ENCODE results near the gene NALCN.

Gene NALCN

DNA sequence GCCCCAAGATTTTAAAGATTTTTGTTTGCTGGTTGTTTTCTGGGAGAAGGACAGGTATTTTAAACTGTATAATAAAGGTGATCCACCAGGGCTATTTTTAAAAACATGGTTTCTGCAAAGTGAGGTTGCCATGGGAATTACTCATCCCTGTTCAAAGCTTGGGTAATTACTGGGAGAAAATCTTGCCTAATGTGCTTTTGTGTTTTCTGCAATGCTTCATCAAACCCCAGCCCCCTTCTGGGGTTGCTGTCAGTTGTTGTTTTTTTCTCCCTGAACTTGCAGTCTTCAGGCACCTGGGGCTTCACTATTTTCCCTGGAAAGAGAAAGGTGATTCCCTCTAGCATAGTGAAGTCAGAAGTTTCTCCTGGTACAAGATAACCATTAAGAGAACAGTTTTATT, 277.2 kb downstream of the NALCN start:
- Histone ChIP-seq H3K36me3 (ENCODE audit: insufficient read depth, low read length) (no peaks in the 10 kb centered on the region), H2AFZ (ENCODE audit: low read depth, low read length) (no peak overlapping the region), H3K4me2 (ENCODE audit: insufficient read depth, low read length) (no peak overlapping the region), H3K4me3 (ENCODE audit: low read depth in 1 of 2, low read length in 2 of 2) (no peak overlapping the region), H3K9ac (ENCODE audit: low read depth, low read length) (no peak overlapping the region), H3K4me1 (ENCODE audit: insufficient read depth, low read length) (no peaks in the 10 kb centered on the region), H3K79me2 (ENCODE audit: insufficient read depth, low read length) (no peaks in the 10 kb centered on the region), H3K27me3 (ENCODE audit: insufficient read depth, low read length, poor library complexity) (peaks cover 3% of the 10 kb centered on the region), H3K9me3 (ENCODE audit: insufficient read depth, low read length, severe bottlenecking) (no peaks in the 10 kb centered on the region), H3K27ac (ENCODE audit: low read length) (no peak overlapping the region), H4K20me1 (ENCODE audit: insufficient read depth, low read length) (no peaks in the 10 kb centered on the region)
- no peak for TF ChIP-seq EZH2 (IDR thresholded peaks at IDR 0.05; ENCODE audit: borderline replicate concordance, low read depth, low read length, severe bottlenecking)
- TF ChIP-seq, protein P1, sequence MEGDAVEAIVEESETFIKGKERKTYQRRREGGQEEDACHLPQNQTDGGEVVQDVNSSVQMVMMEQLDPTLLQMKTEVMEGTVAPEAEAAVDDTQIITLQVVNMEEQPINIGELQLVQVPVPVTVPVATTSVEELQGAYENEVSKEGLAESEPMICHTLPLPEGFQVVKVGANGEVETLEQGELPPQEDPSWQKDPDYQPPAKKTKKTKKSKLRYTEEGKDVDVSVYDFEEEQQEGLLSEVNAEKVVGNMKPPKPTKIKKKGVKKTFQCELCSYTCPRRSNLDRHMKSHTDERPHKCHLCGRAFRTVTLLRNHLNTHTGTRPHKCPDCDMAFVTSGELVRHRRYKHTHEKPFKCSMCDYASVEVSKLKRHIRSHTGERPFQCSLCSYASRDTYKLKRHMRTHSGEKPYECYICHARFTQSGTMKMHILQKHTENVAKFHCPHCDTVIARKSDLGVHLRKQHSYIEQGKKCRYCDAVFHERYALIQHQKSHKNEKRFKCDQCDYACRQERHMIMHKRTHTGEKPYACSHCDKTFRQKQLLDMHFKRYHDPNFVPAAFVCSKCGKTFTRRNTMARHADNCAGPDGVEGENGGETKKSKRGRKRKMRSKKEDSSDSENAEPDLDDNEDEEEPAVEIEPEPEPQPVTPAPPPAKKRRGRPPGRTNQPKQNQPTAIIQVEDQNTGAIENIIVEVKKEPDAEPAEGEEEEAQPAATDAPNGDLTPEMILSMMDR (IDR thresholded peaks at IDR 0.05; ENCODE audit: borderline replicate concordance, extremely low read depth, low read length, poor library complexity, severe bottlenecking) = no peak
- ATAC-seq (ENCODE audit: insufficient read depth, low read depth) (no peak), DNase-seq (no peak)

DNA sequence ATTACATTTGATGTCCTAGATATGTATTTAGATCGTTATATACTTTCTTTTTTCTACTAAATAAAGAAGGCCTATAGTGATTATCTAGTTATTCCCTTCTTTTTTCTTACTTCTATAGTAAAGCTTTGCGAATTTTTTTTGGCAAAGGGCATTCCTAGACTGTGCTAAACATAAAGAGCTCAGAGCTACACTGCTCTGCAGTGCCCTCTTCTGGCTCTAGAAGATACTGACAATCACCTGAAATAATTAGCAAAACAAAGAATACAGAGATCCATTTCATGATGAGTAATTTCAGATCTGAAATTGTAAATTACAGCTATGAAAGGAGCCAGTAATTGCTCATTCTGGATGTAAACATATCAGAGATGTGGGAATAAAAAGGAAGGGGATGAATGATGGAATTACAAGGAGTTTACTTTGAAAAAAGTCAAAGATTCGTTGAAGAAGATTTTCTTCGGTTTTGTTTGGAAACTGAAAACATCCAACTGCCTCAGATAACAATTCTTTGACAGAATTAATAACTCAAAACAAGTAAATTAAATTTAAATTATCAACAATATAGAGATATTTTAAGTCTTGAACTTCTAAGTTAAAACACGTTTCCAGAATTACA, 288.5 kb downstream of the NALCN start:
- Histone ChIP-seq H3K9me3 (ENCODE audit: insufficient read depth, low read length, severe bottlenecking) (no peaks in the 10 kb centered on the region), H3K4me1 (ENCODE audit: insufficient read depth, low read length) (no peaks in the 10 kb centered on the region), H3K27ac (ENCODE audit: low read length) (no peak overlapping the region), H3K9ac (ENCODE audit: low read depth, low read length) (no peak overlapping the region), H3K79me2 (ENCODE audit: insufficient read depth, low read length) (no peaks in the 10 kb centered on the region), H3K27me3 (ENCODE audit: insufficient read depth, low read length, poor library complexity) (peaks cover 2% of the 10 kb centered on the region), H4K20me1 (ENCODE audit: insufficient read depth, low read length) (no peaks in the 10 kb centered on the region), H3K4me3 (ENCODE audit: low read depth in 1 of 2, low read length in 2 of 2) (no peak overlapping the region), H3K36me3 (ENCODE audit: insufficient read depth, low read length) (no peaks in the 10 kb centered on the region), H3K4me2 (ENCODE audit: insufficient read depth, low read length) (no peak overlapping the region), H2AFZ (ENCODE audit: low read depth, low read length) (no peak overlapping the region)
- ATAC-seq (ENCODE audit: insufficient read depth, low read depth) (peak; percentile 82), DNase-seq (peak; percentile 26)
- TF ChIP-seq, protein P1 (IDR thresholded peaks at IDR 0.05; ENCODE audit: borderline replicate concordance, extremely low read depth, low read length, poor library complexity, severe bottlenecking) = peak; percentile 81
- no peak for TF ChIP-seq EZH2 (IDR thresholded peaks at IDR 0.05; ENCODE audit: borderline replicate concordance, low read depth, low read length, severe bottlenecking)

DNA sequence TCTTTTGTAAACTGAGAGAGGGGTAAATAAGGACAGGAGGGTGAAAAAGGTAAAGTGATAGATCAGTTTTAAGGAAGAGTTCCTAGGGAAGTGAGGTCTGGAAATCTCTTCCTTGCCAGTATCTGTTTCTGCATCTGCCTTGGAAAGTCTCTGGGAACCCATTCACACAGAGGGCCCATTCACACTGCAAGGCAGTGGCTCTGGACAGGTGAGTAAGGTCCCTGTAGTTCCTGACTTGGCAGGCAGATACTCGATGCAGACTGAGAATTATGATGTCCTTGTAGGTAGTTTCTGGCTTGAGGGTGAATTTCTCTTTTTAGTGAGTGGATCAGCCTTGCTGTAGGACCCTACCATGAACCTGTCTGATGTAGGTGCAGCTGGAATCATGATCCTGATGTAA, 293.3 kb downstream of the NALCN start:
- no peaks in the 10 kb centered on the region for H3K79me2 ChIP-seq (ENCODE audit: insufficient read depth, low read length)
- H3K27ac ChIP-seq (ENCODE audit: low read length) = no peak overlapping the region
- no peak overlapping the region for H3K9ac ChIP-seq (ENCODE audit: low read depth, low read length)
- ATAC-seq (ENCODE audit: insufficient read depth, low read depth) (no peak), DNase-seq (no peak)
- no peak overlapping the region for H2AFZ ChIP-seq (ENCODE audit: low read depth, low read length)
- no peaks in the 10 kb centered on the region for H3K36me3 ChIP-seq (ENCODE audit: insufficient read depth, low read length)
- peaks cover 5% of the 10 kb centered on the region for H3K27me3 ChIP-seq (ENCODE audit: insufficient read depth, low read length, poor library complexity)
- no peak overlapping the region for H3K4me2 ChIP-seq (ENCODE audit: insufficient read depth, low read length)
- no peak overlapping the region for H3K4me3 ChIP-seq (ENCODE audit: low read depth in 1 of 2, low read length in 2 of 2)
- TF ChIP-seq, protein P1 (IDR thresholded peaks at IDR 0.05; ENCODE audit: borderline replicate concordance, extremely low read depth, low read length, poor library complexity, severe bottlenecking) = no peak
- no peak for TF ChIP-seq EZH2 (IDR thresholded peaks at IDR 0.05; ENCODE audit: borderline replicate concordance, low read depth, low read length, severe bottlenecking)
- no peaks in the 10 kb centered on the region for H4K20me1 ChIP-seq (ENCODE audit: insufficient read depth, low read length)
- no peaks in the 10 kb centered on the region for H3K4me1 ChIP-seq (ENCODE audit: insufficient read depth, low read length)
- no peaks in the 10 kb centered on the region for H3K9me3 ChIP-seq (ENCODE audit: insufficient read depth, low read length, severe bottlenecking)

Data from DND-41 (cell line).